WTC11 (cell line): ENCODE measurements around the gene SPC24. TPM values are rescaled to one million over a fixed set of nuclear protein-coding genes. Genes with fewer than 3 reads are reported as not detected.

Experiments
- ATAC-seq: fragments of 200-7000 bp; cut with Tn5 transposase; 2 replicates; pipeline ENCODE4 v1.10.0; 2021; ENCODE audit warnings: mild to moderate bottlenecking, moderate library complexity
- CTCF ChIA-PET: fragments of 300-600 bp; sonication (Branson Sonifier 250); formaldehyde crosslinking; loops from one replicate; lab custom pipeline; 2021; ENCODE audit warnings: antibody characterized with exemption; lab: Charles Lee
- POLR2A ChIA-PET: fragments of 350-600 bp; sonication (Branson Sonifier 250); formaldehyde crosslinking; loops from one replicate; lab custom pipeline; 2021; ENCODE audit warnings: antibody characterized with exemption; lab: Charles Lee
- DNase-seq: peaks from one replicate; pipeline ENCODE4 v3.0.0; 2021; ENCODE audit warnings: low spot score
- H3K27ac Mint-ChIP-seq: 2 replicates; pipeline ENCODE4 v1.8.0; 2021; ENCODE audit warnings: mixed read lengths
- H3K27me3 Mint-ChIP-seq: 2 replicates; pipeline ENCODE4 v1.8.0; 2021; ENCODE audit warnings: low read depth, mild to moderate bottlenecking, moderate library complexity, mixed read lengths
- H3K36me3 Mint-ChIP-seq: 2 replicates; pipeline ENCODE4 v1.8.0; 2021; ENCODE audit warnings: mixed read lengths
- H3K4me1 Mint-ChIP-seq: 2 replicates; pipeline ENCODE4 v1.8.0; 2022; ENCODE audit warnings: mixed read lengths
- H3K4me3 Mint-ChIP-seq: 2 replicates; pipeline ENCODE4 v1.8.0; 2021; ENCODE audit warnings: mild to moderate bottlenecking, moderate library complexity, mixed read lengths
- H3K9me3 Mint-ChIP-seq: 2 replicates; pipeline ENCODE4 v1.8.0; 2021; ENCODE audit warnings: mixed read lengths
- NFYB ChIP-seq: sonication (generic); formaldehyde crosslinking; conservative IDR thresholded peaks from 2 replicates; pipeline ENCODE4 v1.8.0; 2022; ENCODE audit warnings: low read depth, missing genetic modification reagents
- microRNA-seq: library from miRNA; unstranded; fragments of <30 nt; microRNA quantifications from one replicate; pipeline ENCODE4 v1.2.0, GENCODE V29; 2022; ENCODE audit warnings: borderline number of aligned reads
- total RNA-seq: library from RNA; stranded (reverse); gene quantifications from 3 replicates; pipeline ENCODE4 v1.2.3, GENCODE V29; 2021

SPC24 gene
- total RNA-seq, 1 experiment from 2014 or later = 62.2 TPM

GRCh38 chr19:11096210-11096841 lies 59.3 kb downstream of the SPC24 start:
- DNase-seq (no peak), ATAC-seq (no peak)
- no peaks in the 10 kb centered on the region for H3K9me3 Mint-ChIP-seq
- POLR2A ChIA-PET = no interaction called here
- peaks cover 42% of the 10 kb centered on the region for H3K4me1 Mint-ChIP-seq
- no peak for TF ChIP-seq NFYB (CRISPR knock-in tag)
- TF ChIP-seq, all 79 proteins: peak for 0
- H3K27ac Mint-ChIP-seq = peak overlapping the region; percentile 90
- H3K27me3 Mint-ChIP-seq = no peaks in the 10 kb centered on the region
- peaks cover 67% of the 10 kb centered on the region for H3K36me3 Mint-ChIP-seq
- H3K4me3 Mint-ChIP-seq = no peak overlapping the region
- CTCF ChIA-PET = interaction anchor here (1.7 to 3.8 kb wide), 2 partner anchors 30 to 61 kb away, joined by 10 to 22 read pairs; no protein-coding TSS in a partner anchor

Small RNA genes within 50 kb of the gene (microRNA-seq; reads per million reads assigned to microRNA genes)
- gene MIR6886 = 9.4 reads per million, percentile 25 among the genes with 10 or more reads in this experiment

Other genes with a start within 250 kb of the SPC24 start
- 63.3 to 65.5 TPM (median 64.4 TPM) in 3 replicates for gene YIPF2, start 227.1 kb downstream of the SPC24 start, total RNA-seq
- gene TIMM29, start 227.0 kb downstream of the SPC24 start, total RNA-seq = 30.0 to 33.8 TPM (median 32.0 TPM) in 3 replicates
- gene SMARCA4, start 194.8 kb downstream of the SPC24 start, total RNA-seq = 268 to 295 TPM (median 284 TPM) in 3 replicates
- 93.5 to 98.9 TPM (median 97.8 TPM) in 3 replicates for gene LDLR, start 66.3 kb downstream of the SPC24 start, total RNA-seq
- 31.8 to 35.1 TPM (median 33.2 TPM) in 3 replicates for gene KANK2, start 41.8 kb upstream of the SPC24 start, total RNA-seq
- gene ANGPTL8, start 83.8 kb upstream of the SPC24 start, total RNA-seq = 0.30 TPM in 1 of 3 replicates, not detected in the others
- gene DOCK6, start 106.7 kb upstream of the SPC24 start, total RNA-seq = 88.8 to 100 TPM (median 90.7 TPM) in 3 replicates
- 0.30 TPM in 1 of 3 replicates, not detected in the others for gene TSPAN16, start 140.4 kb upstream of the SPC24 start, total RNA-seq
- gene RAB3D, start 183.9 kb upstream of the SPC24 start, total RNA-seq = 18.9 to 27.8 TPM (median 27.0 TPM) in 3 replicates
- 69.9 to 78.3 TPM (median 76.0 TPM) in 3 replicates for gene TMEM205, start 190.5 kb upstream of the SPC24 start, total RNA-seq
- gene CCDC159, start 190.7 kb upstream of the SPC24 start, total RNA-seq = 5.5 to 8.5 TPM (median 6.8 TPM) in 3 replicates
- 7.5 to 9.6 TPM (median 8.4 TPM) in 3 replicates for gene PLPPR2, start 199.7 kb upstream of the SPC24 start, total RNA-seq
- 2.4 to 3.9 TPM (median 3.0 TPM) in 3 replicates for gene SWSAP1, start 218.9 kb upstream of the SPC24 start, total RNA-seq
- gene EPOR, start 228.5 kb upstream of the SPC24 start, total RNA-seq = 16.8 to 20.9 TPM (median 20.4 TPM) in 3 replicates